Peyer's patch (tissue), 4 donors: Measurements from ENCODE around the gene MCF2L.

ENCODE experiments used
- POLR2A ChIP-seq, 2 donors: fragments of 450-650 bp; IDR thresholded peaks; one replicate each; pipeline ENCODE4 v1.5.1; 2017; ENCODE audit warnings: antibody characterized with exemption in 2 of 2, mild to moderate bottlenecking in 2 of 2, moderate library complexity in 2 of 2
- TF ChIP-seq, protein P1 (sequence below), 6 experiments: fragments of 450-650 bp in 4 of 6; fragments of 200-600 bp in 2 of 6; sonication (generic) in 1 of 6; IDR thresholded peaks; one replicate each; pipeline ENCODE4 v1.5.1; 2017 to 2019; ENCODE audit warnings: antibody characterized with exemption in 6 of 6, mild to moderate bottlenecking in 3 of 6, moderate library complexity in 1 of 6

DNA sequence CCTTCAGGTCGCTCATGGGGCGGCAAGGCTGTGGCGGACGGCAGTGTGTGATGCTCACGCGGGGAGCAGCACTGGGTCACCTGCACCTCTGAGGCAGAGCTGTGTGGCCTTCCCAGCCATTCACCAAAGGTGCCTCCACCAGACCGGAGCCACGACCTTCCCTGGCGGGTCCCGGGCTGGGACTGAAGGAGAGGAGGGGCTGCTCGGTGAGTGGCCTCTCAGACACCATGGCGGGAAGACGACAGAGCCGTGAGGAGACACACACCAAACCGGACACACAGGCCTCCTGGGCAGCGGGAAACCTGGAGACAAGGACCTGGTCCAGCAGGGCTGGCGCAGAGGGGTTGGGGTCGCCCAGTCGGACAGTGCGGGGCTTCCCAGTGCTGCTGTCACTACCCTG lies 7.5 kb downstream of the MCF2L start:
- TF ChIP-seq, protein P1, sequence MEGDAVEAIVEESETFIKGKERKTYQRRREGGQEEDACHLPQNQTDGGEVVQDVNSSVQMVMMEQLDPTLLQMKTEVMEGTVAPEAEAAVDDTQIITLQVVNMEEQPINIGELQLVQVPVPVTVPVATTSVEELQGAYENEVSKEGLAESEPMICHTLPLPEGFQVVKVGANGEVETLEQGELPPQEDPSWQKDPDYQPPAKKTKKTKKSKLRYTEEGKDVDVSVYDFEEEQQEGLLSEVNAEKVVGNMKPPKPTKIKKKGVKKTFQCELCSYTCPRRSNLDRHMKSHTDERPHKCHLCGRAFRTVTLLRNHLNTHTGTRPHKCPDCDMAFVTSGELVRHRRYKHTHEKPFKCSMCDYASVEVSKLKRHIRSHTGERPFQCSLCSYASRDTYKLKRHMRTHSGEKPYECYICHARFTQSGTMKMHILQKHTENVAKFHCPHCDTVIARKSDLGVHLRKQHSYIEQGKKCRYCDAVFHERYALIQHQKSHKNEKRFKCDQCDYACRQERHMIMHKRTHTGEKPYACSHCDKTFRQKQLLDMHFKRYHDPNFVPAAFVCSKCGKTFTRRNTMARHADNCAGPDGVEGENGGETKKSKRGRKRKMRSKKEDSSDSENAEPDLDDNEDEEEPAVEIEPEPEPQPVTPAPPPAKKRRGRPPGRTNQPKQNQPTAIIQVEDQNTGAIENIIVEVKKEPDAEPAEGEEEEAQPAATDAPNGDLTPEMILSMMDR (IDR thresholded peaks at IDR 0.05): no peak
- no peak for TF ChIP-seq POLR2A (IDR thresholded peaks at IDR 0.05)
